ENCODE measurements around the gene PIM3.

- TF ChIP-seq GATA2 (IDR thresholded peaks at IDR 0.05; ENCODE audit: low read depth, low read length), result no peak
- no peak for TF ChIP-seq GATA3 (IDR thresholded peaks at IDR 0.05; ENCODE audit: low read depth, low read length)
These were observed 50.3 kb downstream of the PIM3 start for GRCh38 chr22:50010676-50011446.

Data from SH-SY5Y (cell line).